CD4-positive, CD25-positive, alpha-beta regulatory T cell (primary cell): Measurements from ENCODE around the gene QDPR. TPM values are rescaled to one million over a fixed set of nuclear protein-coding genes. Genes with fewer than 3 reads are reported as not detected.
A peak's percentile ranks its signal among the peaks of the same experiment; 100 is the strongest.

Source experiments
- ATAC-seq, 2 donors: fragments of 150-1000 bp; cut with Tn5 transposase; one replicate each; pipeline ENCODE4 v1.10.0; 2021; ENCODE audit warnings: low read depth in 2 of 2, moderate number of reproducible peaks in 2 of 2, moderate library complexity in 1 of 2
- DNase-seq, 3 donors: peaks; one replicate each; pipeline versions ENCODE4 v3.0.0 to v3.0.0-alpha.2; 2012 to 2022; ENCODE audit warnings: mixed read lengths in 1 of 3
- H3K27ac ChIP-seq: one replicate; pipeline ENCODE4 v1.7.0; 2013; ENCODE audit warnings: mild to moderate bottlenecking, low read length; ENCODE audit not compliant: insufficient read depth, poor library complexity, severe bottlenecking
- H3K27me3 ChIP-seq: one replicate; pipeline ENCODE4 v1.7.0; 2013; ENCODE audit warnings: low read length; ENCODE audit not compliant: control insufficient read depth, insufficient read depth
- H3K36me3 ChIP-seq: one replicate; pipeline ENCODE4 v1.7.0; 2013; ENCODE audit warnings: mild to moderate bottlenecking, low read length, moderate library complexity; ENCODE audit not compliant: control insufficient read depth, insufficient read depth
- H3K4me1 ChIP-seq: 2 replicates; pipeline ENCODE4 v1.7.0; 2013; ENCODE audit warnings: mild to moderate bottlenecking, low read length; ENCODE audit not compliant: insufficient read depth, control insufficient read depth, poor library complexity, severe bottlenecking
- H3K4me3 ChIP-seq: one replicate; pipeline ENCODE4 v1.7.0; 2013; ENCODE audit warnings: low read depth, mild to moderate bottlenecking, low read length, moderate library complexity
- H3K9me3 ChIP-seq, 2 experiments: 1 replicate in 1 of 2; 2 replicates in 1 of 2; pipeline ENCODE4 v1.7.0; 2013; ENCODE audit warnings: low read length in 2 of 2, mild to moderate bottlenecking in 1 of 2, moderate library complexity in 1 of 2; ENCODE audit not compliant: control insufficient read depth in 2 of 2
- H3K27ac Mint-ChIP-seq, 3 donors: one replicate each; pipeline ENCODE4 v1.8.0; 2020 to 2022; ENCODE audit warnings: mild to moderate bottlenecking in 3 of 3, mixed read lengths in 3 of 3, moderate library complexity in 2 of 3
- H3K27me3 Mint-ChIP-seq: one replicate; pipeline ENCODE4 v1.8.0; 2022; ENCODE audit warnings: mild to moderate bottlenecking, mixed read lengths
- H3K36me3 Mint-ChIP-seq: one replicate; pipeline ENCODE4 v1.8.0; 2020; ENCODE audit warnings: mixed read lengths
- H3K4me1 Mint-ChIP-seq, 4 donors: one replicate each; pipeline ENCODE4 v1.8.0; 2020 to 2022; ENCODE audit warnings: mixed read lengths in 4 of 4, mild to moderate bottlenecking in 1 of 4
- H3K4me3 Mint-ChIP-seq, 4 donors: one replicate each; pipeline ENCODE4 v1.8.0; 2020 to 2022; ENCODE audit warnings: mild to moderate bottlenecking in 4 of 4, mixed read lengths in 4 of 4, moderate library complexity in 3 of 4
- H3K9me3 Mint-ChIP-seq, 7 donors: one replicate each; pipeline ENCODE4 v1.8.0; 2020 to 2022; ENCODE audit warnings: mixed read lengths in 7 of 7, mild to moderate bottlenecking in 3 of 7, moderate library complexity in 2 of 7
- polyA plus RNA-seq, 4 donors: library from polyadenylated mRNA; unstranded; fragments of 300-500 nt; fragmentation: Illumina TruSeq; gene quantifications; one replicate each; pipeline ENCODE4 v1.2.3, GENCODE V29; 2021
- total RNA-seq: library from RNA; stranded (reverse); gene quantifications from one replicate; pipeline ENCODE4 v1.2.3, GENCODE V29; 2022

Gene QDPR
- total and polyA plus RNA-seq, 5 donors from 2014 or later: 7.0 to 42.8 (median 28.7) TPM

DNA sequence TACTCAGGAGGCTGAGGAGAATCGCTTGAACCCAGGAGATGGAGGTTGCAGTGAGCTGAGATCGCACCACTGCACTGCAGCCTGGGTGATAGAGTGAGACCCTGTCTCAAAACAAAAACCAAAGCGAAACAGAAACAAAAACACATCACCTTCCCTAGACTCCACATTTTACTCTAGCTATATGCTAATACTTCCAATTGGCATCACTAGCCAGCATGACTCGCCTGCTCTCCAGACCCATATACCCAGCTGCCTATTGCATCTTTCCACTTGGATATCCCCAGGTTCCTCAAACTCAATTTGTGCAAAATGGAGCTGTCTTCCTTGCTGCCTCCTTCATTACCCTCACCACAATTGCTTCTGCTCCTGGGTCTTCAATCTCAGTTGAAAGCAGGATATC lies 42.7 kb upstream of the QDPR start:
- Histone ChIP-seq H3K9me3 (no peaks in the 10 kb centered on the region), H3K36me3 (no peaks in the 10 kb centered on the region), H3K4me1 (no peaks in the 10 kb centered on the region), H3K27me3 (peaks cover 3% of the 10 kb centered on the region), H3K27ac (no peak overlapping the region), H3K4me3 (no peak overlapping the region)
- Mint-ChIP-seq H3K36me3 (no peaks in the 10 kb centered on the region), H3K4me1 (no peaks in the 10 kb centered on the region), H3K4me3 (peak overlapping the region in 1 of 4 donors; percentile 23), H3K27me3 (peaks cover 31% of the 10 kb centered on the region), H3K27ac (no peak overlapping the region), H3K9me3 (peaks cover 0 to 3% (median 0%) of the 10 kb centered on the region in 7 donors)
- DNase-seq (no peak), ATAC-seq (no peak)

DNA sequence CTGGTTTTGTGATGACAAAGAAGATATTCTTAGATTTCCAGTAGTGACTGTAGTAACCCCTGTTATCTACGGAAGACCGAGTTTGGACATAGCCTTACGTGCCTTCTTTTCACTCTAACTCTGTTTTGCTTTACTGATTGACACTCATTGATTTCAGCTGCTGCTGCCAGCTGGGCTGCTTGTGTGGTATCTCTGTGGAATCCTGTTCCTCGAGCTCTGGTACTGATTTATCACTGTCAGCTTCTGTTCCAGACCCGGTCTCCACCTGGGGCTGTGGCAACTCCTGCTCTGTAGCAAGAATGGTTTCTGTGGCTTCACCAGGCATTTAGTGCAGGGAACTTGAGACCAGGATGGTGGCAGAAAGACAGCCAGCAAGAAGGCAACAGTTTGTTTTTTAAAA lies 40.5 kb upstream of the QDPR start:
- Histone ChIP-seq H3K27ac (no peak overlapping the region), H3K9me3 (no peaks in the 10 kb centered on the region), H3K36me3 (no peaks in the 10 kb centered on the region), H3K27me3 (peaks cover 3% of the 10 kb centered on the region), H3K4me1 (no peaks in the 10 kb centered on the region), H3K4me3 (no peak overlapping the region)
- Mint-ChIP-seq H3K27ac (no peak overlapping the region), H3K27me3 (peaks cover 35% of the 10 kb centered on the region), H3K36me3 (no peaks in the 10 kb centered on the region), H3K4me3 (no peak overlapping the region), H3K9me3 (peaks cover 0 to 3% (median 0%) of the 10 kb centered on the region in 7 donors), H3K4me1 (peaks cover 0 to 8% (median 2%) of the 10 kb centered on the region in 4 donors)
- ATAC-seq (no peak), DNase-seq (no peak)

DNA sequence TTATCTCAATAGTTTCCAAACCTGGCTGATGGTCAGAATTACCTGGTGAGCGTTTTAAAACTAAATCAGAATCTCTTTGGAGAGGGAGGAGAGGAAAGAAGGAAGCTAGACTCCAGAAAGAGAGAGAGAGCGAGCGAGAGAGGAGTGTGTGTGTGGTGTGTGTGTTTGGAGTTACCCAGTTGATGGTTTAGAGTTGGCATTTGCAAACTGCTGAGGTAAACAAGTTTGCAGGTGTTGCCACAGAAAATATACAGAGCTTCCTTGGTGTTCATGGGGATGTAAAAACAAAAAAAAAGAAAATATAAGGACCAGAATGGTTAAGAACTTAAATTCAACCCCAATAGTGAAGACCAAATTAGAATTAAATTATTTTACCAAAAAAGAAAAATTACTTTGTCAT lies 38.7 kb upstream of the QDPR start:
- Histone ChIP-seq H3K9me3 (no peaks in the 10 kb centered on the region), H3K4me3 (no peak overlapping the region), H3K4me1 (no peaks in the 10 kb centered on the region), H3K27me3 (peaks cover 3% of the 10 kb centered on the region), H3K36me3 (no peaks in the 10 kb centered on the region), H3K27ac (no peak overlapping the region)
- Mint-ChIP-seq H3K4me3 (peak overlapping the region in 2 of 4 donors; percentile 13 to 52), H3K9me3 (peaks cover 0 to 3% (median 0%) of the 10 kb centered on the region in 7 donors), H3K4me1 (peaks cover 0 to 8% (median 2%) of the 10 kb centered on the region in 4 donors), H3K36me3 (no peaks in the 10 kb centered on the region), H3K27ac (peak overlapping the region in 1 of 3 donors; percentile 10), H3K27me3 (peaks cover 26% of the 10 kb centered on the region)
- DNase-seq: no peak
- ATAC-seq: no peak

- Histone ChIP-seq H3K4me1 (no peaks in the 10 kb centered on the region), H3K36me3 (no peaks in the 10 kb centered on the region), H3K9me3 (no peaks in the 10 kb centered on the region), H3K4me3 (no peak overlapping the region), H3K27ac (no peak overlapping the region), H3K27me3 (no peaks in the 10 kb centered on the region)
- DNase-seq (no peak), ATAC-seq (no peak)
- Mint-ChIP-seq H3K4me3 (no peak overlapping the region), H3K36me3 (no peaks in the 10 kb centered on the region), H3K4me1 (peaks cover 0 to 8% (median 2%) of the 10 kb centered on the region in 4 donors), H3K27ac (no peak overlapping the region), H3K27me3 (peaks cover 21% of the 10 kb centered on the region), H3K9me3 (no peaks in the 10 kb centered on the region)
These were observed 34.8 kb upstream of the QDPR start for GRCh38 chr4:17546678-17547077.

GRCh38 chr4:17546222-17546621 lies 34.3 kb upstream of the QDPR start:
- H3K27ac Mint-ChIP-seq: no peak overlapping the region

GRCh38 chr4:17545374-17546140 lies 33.7 kb upstream of the QDPR start:
- DNase-seq (no peak), ATAC-seq (no peak)
- Mint-ChIP-seq H3K27me3 (peaks cover 21% of the 10 kb centered on the region), H3K27ac (no peak overlapping the region), H3K9me3 (no peaks in the 10 kb centered on the region), H3K4me1 (peaks cover 0 to 8% (median 2%) of the 10 kb centered on the region in 4 donors), H3K4me3 (no peak overlapping the region), H3K36me3 (no peaks in the 10 kb centered on the region)
- Histone ChIP-seq H3K4me1 (no peaks in the 10 kb centered on the region), H3K4me3 (no peak overlapping the region), H3K9me3 (no peaks in the 10 kb centered on the region), H3K27me3 (no peaks in the 10 kb centered on the region), H3K36me3 (no peaks in the 10 kb centered on the region), H3K27ac (no peak overlapping the region)

More at GRCh38 chr4:17546222-17546621, 34.3 kb upstream of the QDPR start:
- Histone ChIP-seq H3K4me1 (no peaks in the 10 kb centered on the region), H3K27me3 (no peaks in the 10 kb centered on the region), H3K36me3 (no peaks in the 10 kb centered on the region), H3K27ac (no peak overlapping the region), H3K4me3 (no peak overlapping the region), H3K9me3 (no peaks in the 10 kb centered on the region)
- H3K9me3 Mint-ChIP-seq: no peaks in the 10 kb centered on the region
- H3K36me3 Mint-ChIP-seq: no peaks in the 10 kb centered on the region
- peaks cover 0 to 8% (median 2%) of the 10 kb centered on the region in 4 donors for H3K4me1 Mint-ChIP-seq
- no peak for ATAC-seq
- no peak for DNase-seq
- no peak overlapping the region for H3K4me3 Mint-ChIP-seq
- H3K27me3 Mint-ChIP-seq: peaks cover 21% of the 10 kb centered on the region

DNA sequence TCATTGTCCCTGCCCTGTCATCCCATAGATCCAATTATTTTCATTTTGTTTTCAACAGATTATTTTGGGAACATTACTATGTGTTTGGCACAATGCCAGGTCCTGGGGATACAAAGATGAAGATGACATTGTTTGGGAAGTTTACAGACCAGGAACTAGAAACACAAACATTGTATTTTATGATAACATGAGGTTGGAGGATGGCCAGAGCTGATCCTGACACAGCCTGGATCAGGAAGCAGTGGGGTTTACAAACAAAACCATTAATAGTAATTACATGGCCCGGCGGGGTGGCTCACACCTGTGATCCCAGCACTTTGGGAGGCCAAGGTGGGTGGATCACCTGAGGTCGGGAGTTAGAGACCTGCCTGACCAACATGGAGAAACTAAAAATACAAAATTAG lies 32.9 kb upstream of the QDPR start:
- no peak overlapping the region for H3K4me3 ChIP-seq
- no peaks in the 10 kb centered on the region for H3K27me3 ChIP-seq
- Mint-ChIP-seq H3K27me3 (peaks cover 22% of the 10 kb centered on the region), H3K36me3 (no peaks in the 10 kb centered on the region), H3K4me3 (no peak overlapping the region), H3K9me3 (no peaks in the 10 kb centered on the region), H3K4me1 (peaks cover 0 to 8% (median 2%) of the 10 kb centered on the region in 4 donors), H3K27ac (no peak overlapping the region)
- no peak for DNase-seq
- no peaks in the 10 kb centered on the region for H3K9me3 ChIP-seq
- no peak for ATAC-seq
- H3K27ac ChIP-seq: no peak overlapping the region
- H3K4me1 ChIP-seq: no peaks in the 10 kb centered on the region
- no peaks in the 10 kb centered on the region for H3K36me3 ChIP-seq

DNA sequence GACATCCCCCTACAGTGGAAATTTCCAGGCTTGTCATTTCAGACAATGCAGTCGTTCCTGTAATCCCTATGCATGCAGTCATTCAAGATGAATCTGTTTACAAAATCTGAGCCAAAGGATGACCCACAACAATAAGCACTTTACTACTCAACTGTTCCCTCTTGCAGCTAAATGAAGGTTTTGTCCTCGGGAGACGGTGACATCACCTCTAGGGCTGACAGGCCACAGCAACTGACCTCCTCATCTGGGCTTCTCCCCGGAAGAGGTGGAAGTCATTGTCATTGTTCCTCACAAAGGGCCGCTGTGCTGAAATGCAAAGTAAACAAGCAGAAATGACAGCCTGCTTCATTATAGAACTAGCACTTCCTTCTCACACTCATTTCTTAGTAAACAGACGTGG lies 32.3 kb upstream of the QDPR start:
- Histone ChIP-seq H3K36me3 (no peaks in the 10 kb centered on the region), H3K27ac (no peak overlapping the region), H3K27me3 (no peaks in the 10 kb centered on the region), H3K4me3 (no peak overlapping the region), H3K9me3 (no peaks in the 10 kb centered on the region), H3K4me1 (no peaks in the 10 kb centered on the region)
- Mint-ChIP-seq H3K36me3 (no peaks in the 10 kb centered on the region), H3K4me3 (no peak overlapping the region), H3K4me1 (peaks cover 0 to 5% (median 2%) of the 10 kb centered on the region in 4 donors), H3K27me3 (peaks cover 23% of the 10 kb centered on the region), H3K27ac (no peak overlapping the region), H3K9me3 (no peaks in the 10 kb centered on the region)
- ATAC-seq (no peak), DNase-seq (no peak)
